ENCODE results near the gene FAM168B. TPM values are rescaled to one million over a fixed set of nuclear protein-coding genes. Genes with fewer than 3 reads are reported as not detected.

The FAM168B gene
- total RNA-seq, 1 experiment from 2014 or later: 119 TPM

DNA sequence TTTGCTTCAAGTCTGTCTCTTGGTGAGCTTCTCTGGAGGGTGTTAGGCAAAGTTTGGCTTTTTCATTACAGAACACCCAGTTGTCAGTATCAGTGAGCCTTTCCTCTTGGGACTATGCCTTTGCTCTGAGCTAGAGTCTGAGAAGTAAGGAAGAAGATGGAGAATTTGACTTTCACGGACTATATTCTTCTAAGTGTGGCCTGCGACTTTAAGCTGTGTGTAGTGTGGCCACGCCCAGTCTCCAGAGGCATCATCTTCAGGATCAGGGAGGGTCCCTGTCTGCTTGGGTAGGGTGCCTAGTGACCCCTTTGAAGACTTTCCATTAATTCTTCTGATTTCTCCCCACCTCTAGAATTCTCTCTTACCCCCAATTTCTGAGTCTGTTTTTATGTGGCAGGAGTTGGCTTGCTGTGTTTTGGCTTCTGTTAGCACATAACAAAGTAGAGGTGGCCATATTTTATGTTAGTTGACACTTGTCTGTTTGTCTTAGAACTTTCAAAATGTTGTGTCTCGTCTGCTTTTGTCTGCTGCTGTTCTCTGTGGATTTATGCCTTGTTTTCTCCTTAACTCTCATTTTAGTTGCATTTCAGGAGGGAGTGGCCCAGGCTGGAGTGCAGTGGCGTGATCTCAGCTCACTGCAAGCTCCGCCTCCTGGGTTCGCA lies 20.4 kb upstream of the FAM168B start:
- DNase-seq: no peak
- Histone ChIP-seq H3K36me3 (ENCODE audit: control insufficient read depth, insufficient read depth, low read length) (no peaks in the 10 kb centered on the region), H3K27me3 (replicated peaks; ENCODE audit: control insufficient read depth, insufficient read depth, low read length) (no peaks in the 10 kb centered on the region), H3K4me3 (ENCODE audit: low read depth, low read length) (no peak overlapping the region), H3K4me1 (no peaks in the 10 kb centered on the region), H3K9me3 (no peaks in the 10 kb centered on the region)
- ChIA-PET CTCF (no interaction called here), POLR2A (no interaction called here)
- peaks cover 27% of the 10 kb centered on the region for H3K4me1 Mint-ChIP-seq (ENCODE audit: low read depth, unreplicated experiment)
- H3K9me3 Mint-ChIP-seq (ENCODE audit: unreplicated experiment): no peaks in the 10 kb centered on the region
- no peak overlapping the region for H3K27ac Mint-ChIP-seq (ENCODE audit: unreplicated experiment)
- H3K36me3 Mint-ChIP-seq (ENCODE audit: insufficient read depth, unreplicated experiment): peaks cover 58% of the 10 kb centered on the region
- H3K27me3 Mint-ChIP-seq (ENCODE audit: insufficient read depth, unreplicated experiment): no peaks in the 10 kb centered on the region
- TF ChIP-seq, protein P1, sequence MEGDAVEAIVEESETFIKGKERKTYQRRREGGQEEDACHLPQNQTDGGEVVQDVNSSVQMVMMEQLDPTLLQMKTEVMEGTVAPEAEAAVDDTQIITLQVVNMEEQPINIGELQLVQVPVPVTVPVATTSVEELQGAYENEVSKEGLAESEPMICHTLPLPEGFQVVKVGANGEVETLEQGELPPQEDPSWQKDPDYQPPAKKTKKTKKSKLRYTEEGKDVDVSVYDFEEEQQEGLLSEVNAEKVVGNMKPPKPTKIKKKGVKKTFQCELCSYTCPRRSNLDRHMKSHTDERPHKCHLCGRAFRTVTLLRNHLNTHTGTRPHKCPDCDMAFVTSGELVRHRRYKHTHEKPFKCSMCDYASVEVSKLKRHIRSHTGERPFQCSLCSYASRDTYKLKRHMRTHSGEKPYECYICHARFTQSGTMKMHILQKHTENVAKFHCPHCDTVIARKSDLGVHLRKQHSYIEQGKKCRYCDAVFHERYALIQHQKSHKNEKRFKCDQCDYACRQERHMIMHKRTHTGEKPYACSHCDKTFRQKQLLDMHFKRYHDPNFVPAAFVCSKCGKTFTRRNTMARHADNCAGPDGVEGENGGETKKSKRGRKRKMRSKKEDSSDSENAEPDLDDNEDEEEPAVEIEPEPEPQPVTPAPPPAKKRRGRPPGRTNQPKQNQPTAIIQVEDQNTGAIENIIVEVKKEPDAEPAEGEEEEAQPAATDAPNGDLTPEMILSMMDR (IDR thresholded peaks at IDR 0.05; ENCODE audit: insufficient read depth in 1 of 2, low read depth in 1 of 2, low read length in 1 of 2, severe bottlenecking in 1 of 2, unreplicated experiment in 1 of 2): no peak
- BruUV-seq (replicated peaks): no TSS peak
- intact Hi-C loops (cut with micrococcal nuclease; ENCODE audit: unreplicated experiment): no loop called here
- H3K4me3 Mint-ChIP-seq (ENCODE audit: unreplicated experiment): no peak overlapping the region

DNA sequence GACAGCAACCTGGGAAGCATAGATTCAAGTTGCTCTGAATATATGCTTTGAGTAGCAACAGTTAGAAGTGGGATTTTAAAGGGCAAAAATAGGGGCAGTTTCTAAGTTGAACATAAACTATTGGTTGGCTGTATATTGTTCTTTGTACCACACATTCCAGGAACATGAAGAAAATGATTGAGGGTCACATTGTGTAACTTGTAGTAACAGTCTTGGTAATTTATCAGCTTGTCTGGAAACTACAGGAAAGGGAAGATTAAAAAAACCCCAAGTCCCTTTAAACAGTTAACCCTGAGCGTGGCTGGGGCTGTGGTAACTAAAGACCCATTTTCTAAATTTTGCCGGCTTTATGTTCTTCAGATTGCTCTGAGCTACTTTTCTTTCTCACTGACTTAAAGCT lies 19.3 kb upstream of the FAM168B start:
- DNase-seq: no peak
- no peak overlapping the region for H3K4me3 Mint-ChIP-seq (ENCODE audit: unreplicated experiment)
- Histone ChIP-seq H3K4me1 (no peaks in the 10 kb centered on the region), H3K4me3 (ENCODE audit: low read depth, low read length) (no peak overlapping the region), H3K9me3 (no peaks in the 10 kb centered on the region), H3K27me3 (replicated peaks; ENCODE audit: control insufficient read depth, insufficient read depth, low read length) (no peaks in the 10 kb centered on the region), H3K36me3 (ENCODE audit: control insufficient read depth, insufficient read depth, low read length) (no peaks in the 10 kb centered on the region)
- no peaks in the 10 kb centered on the region for H3K27me3 Mint-ChIP-seq (ENCODE audit: insufficient read depth, unreplicated experiment)
- POLR2A ChIA-PET: interaction anchor here (1.2 kb wide), 1 partner anchor 20 kb away, joined by 3 read pairs; no protein-coding TSS in a partner anchor
- peaks cover 27% of the 10 kb centered on the region for H3K4me1 Mint-ChIP-seq (ENCODE audit: low read depth, unreplicated experiment)
- CTCF ChIA-PET: no interaction called here
- TF ChIP-seq, protein P1 (IDR thresholded peaks at IDR 0.05; ENCODE audit: insufficient read depth in 1 of 2, low read depth in 1 of 2, low read length in 1 of 2, severe bottlenecking in 1 of 2, unreplicated experiment in 1 of 2): no peak
- no TSS peak for BruUV-seq (replicated peaks)
- no peaks in the 10 kb centered on the region for H3K9me3 Mint-ChIP-seq (ENCODE audit: unreplicated experiment)
- H3K27ac Mint-ChIP-seq (ENCODE audit: unreplicated experiment): peak overlapping the region; percentile 53
- intact Hi-C loops (cut with micrococcal nuclease; ENCODE audit: unreplicated experiment): no loop called here
- peaks cover 52% of the 10 kb centered on the region for H3K36me3 Mint-ChIP-seq (ENCODE audit: insufficient read depth, unreplicated experiment)

DNA sequence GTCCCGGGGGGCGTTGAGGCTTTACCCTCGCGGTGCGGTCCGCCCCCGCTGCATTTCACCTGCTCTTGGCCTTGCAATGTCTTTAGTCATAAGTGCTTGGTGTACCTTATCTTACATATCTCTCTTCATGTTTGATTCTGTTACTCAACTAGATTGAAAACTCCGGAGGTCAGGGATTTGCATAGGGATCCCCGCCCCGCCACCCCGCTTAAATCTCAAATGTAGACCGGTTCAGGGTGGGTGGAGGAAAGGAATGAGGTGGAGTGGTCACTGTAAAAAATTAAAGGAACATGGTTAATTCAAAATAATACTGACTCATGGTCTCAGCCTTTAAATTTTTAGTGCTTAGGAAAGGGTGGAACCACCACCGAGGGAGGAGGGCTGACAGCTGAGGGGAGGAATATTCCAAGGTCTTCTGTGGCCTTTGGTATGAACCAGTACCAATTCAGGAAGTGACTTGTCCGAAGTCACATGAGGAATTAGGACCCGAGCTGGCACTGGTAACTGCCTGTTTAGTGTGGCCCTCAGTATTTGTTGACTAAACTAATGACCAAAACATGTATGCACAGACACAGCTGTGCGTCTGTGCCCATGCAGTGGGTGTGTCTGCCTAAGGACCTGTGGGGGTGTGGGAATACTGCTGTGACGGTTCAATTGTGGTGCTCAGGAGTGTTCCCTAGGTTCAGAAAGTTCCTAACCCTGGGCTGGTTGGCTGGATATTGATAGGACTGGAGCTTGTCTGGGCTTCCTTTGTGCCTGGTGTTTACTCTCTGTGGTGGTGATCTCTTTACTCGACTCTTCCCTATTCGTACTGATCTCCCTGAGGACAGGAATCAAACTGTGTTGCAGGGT lies 12.9 kb upstream of the FAM168B start:
- H3K4me1 Mint-ChIP-seq (ENCODE audit: low read depth, unreplicated experiment): peaks cover 25% of the 10 kb centered on the region
- peak overlapping the region; percentile 97 for H3K4me3 ChIP-seq (ENCODE audit: low read depth, low read length)
- H3K27me3 ChIP-seq (replicated peaks; ENCODE audit: control insufficient read depth, insufficient read depth, low read length): no peaks in the 10 kb centered on the region
- peak overlapping the region; percentile 92 for H3K27ac Mint-ChIP-seq (ENCODE audit: unreplicated experiment)
- TF ChIP-seq, protein P1 (IDR thresholded peaks at IDR 0.05; ENCODE audit: insufficient read depth in 1 of 2, low read depth in 1 of 2, low read length in 1 of 2, severe bottlenecking in 1 of 2, unreplicated experiment in 1 of 2): no peak
- H3K9me3 ChIP-seq: no peaks in the 10 kb centered on the region
- ChIA-PET CTCF (no interaction called here), POLR2A (interaction anchor here (1.0 kb wide), 1 partner anchor 13 kb away, joined by 5 read pairs; the partner anchor contains the start of gene FAM168B)
- intact Hi-C loops (cut with micrococcal nuclease; ENCODE audit: unreplicated experiment): no loop called here
- H3K36me3 Mint-ChIP-seq (ENCODE audit: insufficient read depth, unreplicated experiment): peaks cover 44% of the 10 kb centered on the region
- 0 out of 2 replicates have a peak, but pooled peaks cover 13% of the 10 kb centered on the region for H3K4me1 ChIP-seq
- no peaks in the 10 kb centered on the region for H3K36me3 ChIP-seq (ENCODE audit: control insufficient read depth, insufficient read depth, low read length)
- no peaks in the 10 kb centered on the region for H3K27me3 Mint-ChIP-seq (ENCODE audit: insufficient read depth, unreplicated experiment)
- BruUV-seq (replicated peaks): TSS peak; percentile 49
- H3K4me3 Mint-ChIP-seq (ENCODE audit: unreplicated experiment): peak overlapping the region; percentile 96
- peak; percentile 45 for DNase-seq
- H3K9me3 Mint-ChIP-seq (ENCODE audit: unreplicated experiment): no peaks in the 10 kb centered on the region

All from Caco-2 (cell line).